ENCODE measurements around the gene C20orf173. TPM values are rescaled to one million over a fixed set of nuclear protein-coding genes. Genes with fewer than 3 reads are reported as not detected.
"Not testable (repeated sequence)": the region's sequence is repeated elsewhere in the genome, so short reads cannot be mapped to it uniquely, and the experiment has no call there.

The C20orf173 gene
- total RNA-seq, 1 donor from 2014 or later = not detected

- not testable (repeated sequence) for DNase-seq
Measured at GRCh38 chr20:35544941-35545340, 15.5 kb upstream of the C20orf173 start.

- DNase-seq = no peak
Measured at GRCh38 chr20:35544436-35544835, 15.0 kb upstream of the C20orf173 start.

- no peak for DNase-seq
Measured at GRCh38 chr20:35542990-35543389, 13.5 kb upstream of the C20orf173 start.

GRCh38 chr20:35541783-35542662 lies 12.6 kb upstream of the C20orf173 start, which contains the start of gene ERGIC3:
ERGIC3 (plus strand) TSS chr20:35542078; CDS start chr20:35542098, 20 bp downstream.
- DNase-seq = peak; percentile 99

GRCh38 chr20:35541118-35541782 lies 11.8 kb upstream of the C20orf173 start:
- DNase-seq = no peak

GRCh38 chr20:35539756-35540212 lies 10.3 kb upstream of the C20orf173 start:
- DNase-seq = peak; percentile 31

- DNase-seq = no peak
Measured at GRCh38 chr20:35527122-35527769, 2.2 kb downstream of the C20orf173 start.

- no peak for DNase-seq
Measured at GRCh38 chr20:35525639-35526038, 3.8 kb downstream of the C20orf173 start.

GRCh38 chr20:35523298-35523888 lies 6.1 kb downstream of the C20orf173 start:
- no peak for DNase-seq

GRCh38 chr20:35518955-35519354 lies 10.5 kb downstream of the C20orf173 start:
- no peak for DNase-seq

- DNase-seq = not testable (repeated sequence)
Measured at GRCh38 chr20:35517767-35518166, 11.7 kb downstream of the C20orf173 start.

GRCh38 chr20:35517125-35517524 lies 12.3 kb downstream of the C20orf173 start:
- no peak for DNase-seq

GRCh38 chr20:35515949-35516645 lies 13.4 kb downstream of the C20orf173 start:
- no peak for DNase-seq

GRCh38 chr20:35515341-35515740 lies 14.1 kb downstream of the C20orf173 start:
- DNase-seq = no peak

GRCh38 chr20:35514371-35514932 lies 15.0 kb downstream of the C20orf173 start:
- no peak for DNase-seq

GRCh38 chr20:35511814-35512420 lies 17.5 kb downstream of the C20orf173 start:
- DNase-seq = peak; percentile 54

GRCh38 chr20:35510951-35511735 lies 18.3 kb downstream of the C20orf173 start:
- no peak for DNase-seq

- DNase-seq = no peak
Measured at GRCh38 chr20:35508493-35509218, 20.8 kb downstream of the C20orf173 start.
